H1 (cell line): ENCODE results near the gene AKIRIN1. TPM values are rescaled to one million over a fixed set of nuclear protein-coding genes. Genes with fewer than 3 reads are reported as not detected.

ENCODE experiments used
- CTCF ChIA-PET: fragments of 300-600 bp; sonication (Branson Sonifier 250); formaldehyde crosslinking; loops from one replicate; lab custom pipeline; 2021; ENCODE audit not compliant: partially characterized antibody; lab: Charles Lee
- POLR2A ChIA-PET: fragments of 300-600 bp; sonication (Branson Sonifier 250); formaldehyde crosslinking; loops from one replicate; lab custom pipeline; 2021; ENCODE audit warnings: inconsistent platforms; ENCODE audit not compliant: partially characterized antibody; lab: Charles Lee
- DNase-seq, 2 experiments: peaks; one replicate each; pipeline versions ENCODE4 v3.0.0 to v3.0.0-alpha.2; 2010 to 2022; ENCODE audit warnings: low spot score in 2 of 2, low read depth in 1 of 2, mixed read lengths in 1 of 2
- FAIRE-seq: peaks from 2 replicates; lab custom pipeline; 2011; peaks lifted over from hg19 to GRCh38; lab: Jason Lieb, UNC
- H2AFZ ChIP-seq: 2 replicates; pipeline ENCODE4 v1.8.1; 2012; ENCODE audit warnings: low read length, inconsistent platforms
- H2AK5ac ChIP-seq: 2 replicates; pipeline ENCODE4 v1.6.1; 2013; ENCODE audit warnings: low read depth, low read length
- H2BK120ac ChIP-seq: replicated peaks from 2 replicates; pipeline ENCODE3; 2013; ENCODE audit warnings: low read depth, low read length, inconsistent platforms
- H2BK12ac ChIP-seq: 2 replicates; pipeline ENCODE4 v1.6.1; 2013; ENCODE audit warnings: low read depth, low read length
- H2BK15ac ChIP-seq: 2 replicates; pipeline ENCODE4 v1.6.1; 2013; ENCODE audit warnings: low read length
- H2BK20ac ChIP-seq: 2 replicates; pipeline ENCODE4 v1.6.1; 2013; ENCODE audit warnings: low read length
- H2BK5ac ChIP-seq: 2 replicates; pipeline ENCODE4 v1.6.1; 2013; ENCODE audit warnings: low read depth, low read length
- H3K14ac ChIP-seq: 2 replicates; pipeline ENCODE4 v1.6.1; 2013; ENCODE audit warnings: inconsistent platforms; ENCODE audit not compliant: insufficient read length
- H3K18ac ChIP-seq: 2 replicates; pipeline ENCODE4 v1.6.1; 2013; ENCODE audit warnings: low read length; ENCODE audit errors: extremely low read depth
- H3K23ac ChIP-seq: 2 replicates; pipeline ENCODE4 v1.6.1; 2013; ENCODE audit warnings: inconsistent platforms; ENCODE audit not compliant: insufficient read length
- H3K23me2 ChIP-seq: 2 replicates; pipeline ENCODE4 v1.6.1; 2013; ENCODE audit warnings: low read depth, low read length
- H3K27ac ChIP-seq: 2 replicates; pipeline ENCODE4 v1.6.1; 2011; ENCODE audit warnings: low read depth, low read length, inconsistent platforms
- H3K27me3 ChIP-seq, 4 experiments: replicated peaks in 1 of 4; 1 replicate in 1 of 4; 2 replicates in 3 of 4; pipeline versions ENCODE4 v1.6.1 to v1.8.1; 2011 to 2013; ENCODE audit warnings: low read length in 3 of 4, mild to moderate bottlenecking in 3 of 4, inconsistent platforms in 2 of 4, mixed read lengths in 2 of 4, moderate library complexity in 1 of 4; ENCODE audit not compliant: control insufficient read depth in 3 of 4, insufficient read depth in 3 of 4; ENCODE audit errors: extremely low read depth in 1 of 4
- H3K36me3 ChIP-seq, 4 experiments: 2 replicates each; pipeline versions ENCODE4 v1.6.1 to v1.8.1; 2011 to 2013; ENCODE audit warnings: mild to moderate bottlenecking in 4 of 4, low read length in 3 of 4, moderate library complexity in 2 of 4, control low read depth in 1 of 4, inconsistent platforms in 1 of 4; ENCODE audit not compliant: insufficient read depth in 4 of 4, control insufficient read depth in 2 of 4
- H3K4ac ChIP-seq: replicated peaks from 2 replicates; pipeline ENCODE3; 2013; ENCODE audit warnings: low read length, low read depth, mixed read lengths, inconsistent platforms; ENCODE audit not compliant: insufficient read length
- H3K4me1 ChIP-seq, 4 experiments: replicated peaks in 1 of 4; 1 replicate in 1 of 4; 2 replicates in 3 of 4; pipeline versions ENCODE4 v1.6.1 to v1.8.1; 2011 to 2013; ENCODE audit warnings: low read length in 3 of 4, inconsistent platforms in 2 of 4, mixed read lengths in 1 of 4; ENCODE audit not compliant: insufficient read depth in 4 of 4, control insufficient read depth in 3 of 4
- H3K4me2 ChIP-seq, 2 experiments: 2 replicates each; pipeline versions ENCODE4 v1.6.1 to v1.8.1; 2011 to 2013; ENCODE audit warnings: low read depth in 2 of 2, low read length in 2 of 2, control low read depth in 1 of 2, inconsistent platforms in 1 of 2, mild to moderate bottlenecking in 1 of 2; ENCODE audit not compliant: insufficient read depth in 1 of 2
- H3K4me3 ChIP-seq, 4 experiments: fragments of 200-600, 300-600 bp in 1 of 4; sonication (generic), shearing (Covaris generic), sonication (Bioruptor Twin) in 1 of 4; 2 replicates each; pipeline versions ENCODE4 v1.5.1 to v1.8.1; 2011 to 2016; ENCODE audit warnings: low read length in 4 of 4, low read depth in 3 of 4, control low read depth in 2 of 4, inconsistent platforms in 2 of 4, mild to moderate bottlenecking in 2 of 4, mixed read lengths in 1 of 4, moderate library complexity in 1 of 4; ENCODE audit not compliant: insufficient read depth in 2 of 4; ENCODE audit errors: extremely low read depth in 1 of 4
- H3K56ac ChIP-seq: replicated peaks from 2 replicates; pipeline ENCODE3; 2013; ENCODE audit warnings: low read depth, mild to moderate bottlenecking, mixed read lengths, low read length, inconsistent platforms; ENCODE audit not compliant: insufficient read length
- H3K79me1 ChIP-seq: 2 replicates; pipeline ENCODE4 v1.6.1; 2013; ENCODE audit warnings: low read depth, low read length, control low read depth
- H3K79me2 ChIP-seq, 2 experiments: 2 replicates each; pipeline versions ENCODE4 v1.6.1 to v1.8.1; 2012 to 2013; ENCODE audit warnings: low read length in 2 of 2, mild to moderate bottlenecking in 2 of 2, inconsistent platforms in 1 of 2; ENCODE audit not compliant: insufficient read depth in 2 of 2, control insufficient read depth in 1 of 2
- H3K9ac ChIP-seq, 4 experiments: replicated peaks in 1 of 4; 1 replicate in 1 of 4; 2 replicates in 3 of 4; pipeline versions ENCODE4 v1.6.1 to v1.8.1; 2011 to 2013; ENCODE audit warnings: low read depth in 3 of 4, low read length in 3 of 4, control low read depth in 2 of 4, mild to moderate bottlenecking in 2 of 4, moderate library complexity in 2 of 4, inconsistent platforms in 1 of 4; ENCODE audit errors: extremely low read depth in 1 of 4
- H3K9me3 ChIP-seq, 2 experiments: 2 replicates each; pipeline versions ENCODE4 v1.6.1 to v1.8.1; 2012 to 2013; ENCODE audit warnings: mild to moderate bottlenecking in 2 of 2, moderate library complexity in 2 of 2, control low read depth in 1 of 2, inconsistent platforms in 1 of 2, low read depth in 1 of 2, low read length in 1 of 2, mixed read lengths in 1 of 2; ENCODE audit not compliant: insufficient read depth in 2 of 2
- H4K20me1 ChIP-seq, 2 experiments: replicated peaks in 1 of 2; 2 replicates each; pipeline versions ENCODE3 to v1.8.1; 2011 to 2013; ENCODE audit warnings: inconsistent platforms in 2 of 2, low read length in 2 of 2, mild to moderate bottlenecking in 1 of 2; ENCODE audit not compliant: insufficient read depth in 2 of 2, control insufficient read depth in 1 of 2
- H4K5ac ChIP-seq: 2 replicates; pipeline ENCODE4 v1.6.1; 2013; ENCODE audit warnings: low read length, low read depth, mixed read lengths, inconsistent platforms; ENCODE audit not compliant: insufficient read length
- H4K8ac ChIP-seq: 2 replicates; pipeline ENCODE4 v1.8.0; 2013; ENCODE audit warnings: mild to moderate bottlenecking, moderate library complexity, low read length, inconsistent platforms; ENCODE audit not compliant: insufficient read depth; ENCODE audit errors: extremely low read depth
- H4K91ac ChIP-seq: replicated peaks from 2 replicates; pipeline ENCODE3; 2013; ENCODE audit warnings: low read length, mixed read lengths, inconsistent platforms; ENCODE audit not compliant: insufficient read length
- ATF2 ChIP-seq: IDR thresholded peaks from 2 replicates; pipeline ENCODE4 v1.6.1; 2012; ENCODE audit warnings: low read length, inconsistent platforms
- CBX5 ChIP-seq: fragments of 300-800, 300-1000 bp; sonication (generic); IDR thresholded peaks from 2 replicates; pipeline ENCODE4 v1.7.1; 2016; ENCODE audit warnings: antibody characterized with exemption, low read length, low read depth
- CHD1 ChIP-seq: IDR thresholded peaks from 2 replicates; pipeline ENCODE4 v1.6.1; 2012; ENCODE audit warnings: low read depth, low read length, improper control_type of control experiment
- GABPA ChIP-seq: IDR thresholded peaks from 2 replicates; pipeline ENCODE4 v1.6.1; 2011; ENCODE audit warnings: mild to moderate bottlenecking, low read length, moderate library complexity, borderline replicate concordance; ENCODE audit not compliant: insufficient read depth
- HDAC2 ChIP-seq, 2 experiments: fragments of 300-600 bp in 1 of 2; sonication (generic) in 1 of 2; IDR thresholded peaks; 2 replicates each; pipeline ENCODE4 v1.6.1; 2011 to 2012; ENCODE audit warnings: low read depth in 2 of 2, low read length in 2 of 2, mild to moderate bottlenecking in 2 of 2, moderate library complexity in 2 of 2, borderline replicate concordance in 1 of 2, inconsistent platforms in 1 of 2
- POLR2A ChIP-seq, 2 experiments: IDR thresholded peaks; 1 replicate in 1 of 2; 2 replicates in 1 of 2; pipeline ENCODE4 v1.6.1; 2011; ENCODE audit warnings: low read depth in 2 of 2, low read length in 2 of 2, mild to moderate bottlenecking in 2 of 2; ENCODE audit errors: control extremely low read depth in 1 of 2
- POU5F1 ChIP-seq: IDR thresholded peaks from 2 replicates; pipeline ENCODE4 v1.6.1; 2011; ENCODE audit warnings: low read depth, mild to moderate bottlenecking, low read length, moderate library complexity
- SRF ChIP-seq: IDR thresholded peaks from 2 replicates; pipeline ENCODE4 v1.6.1; 2011; ENCODE audit warnings: mild to moderate bottlenecking, low read depth, low read length, moderate library complexity
- SUZ12 ChIP-seq: fragments of 200-600 bp; sonication (generic); IDR thresholded peaks from 2 replicates; pipeline ENCODE4 v1.6.1; 2012; ENCODE audit warnings: mild to moderate bottlenecking, inconsistent platforms, low read length, moderate library complexity, mixed read lengths
- TBP ChIP-seq: IDR thresholded peaks from 2 replicates; pipeline ENCODE4 v1.6.1; 2011; ENCODE audit warnings: low read depth, low read length, improper control_type of control experiment
- USF2 ChIP-seq: IDR thresholded peaks from 2 replicates; pipeline ENCODE4 v1.6.1; 2011; ENCODE audit warnings: low read length, improper control_type of control experiment
- WGBS, 2 experiments: shearing (Covaris generic) in 1 of 2; methylation state at CpG; one replicate each; pipeline versions ENCODE4 v1.1.6 to v1.1.7; 2013 to 2015; ENCODE audit warnings: low lambda C conversion rate in 2 of 2, mixed read lengths in 2 of 2, inconsistent platforms in 1 of 2, low coverage in 1 of 2, missing lambda C conversion rate in 1 of 2; ENCODE audit not compliant: insufficient replicate concordance in 2 of 2, insufficient coverage in 1 of 2, insufficient read length in 1 of 2; ENCODE audit errors: extremely low coverage in 1 of 2, missing lambda C conversion rate in 1 of 2; 5-methylcytosine and 5-hydroxymethylcytosine counted together
- polyA plus RNA-seq, 7 experiments: library from polyadenylated mRNA; depleted of rRNA in 3 of 7; stranded (reverse) in 5 of 7; unstranded in 2 of 7; fragments of >200 nt in 5 of 7; fragments of 200-250 nt in 2 of 7; gene quantifications; 1 replicate in 5 of 7; 2 replicates in 1 of 7; 4 replicates in 1 of 7; pipeline versions ENCODE4 v1.2.1 to v1.2.3, GENCODE V29; 2011 to 2013; ENCODE audit warnings: missing spikeins in 2 of 7, mixed read lengths in 2 of 7
- total RNA-seq: library from RNA; stranded (reverse); fragmentation: NEBNext Ultra II Directional; extraction: Animal tissue kit (Norgen Biotek cat#: 25700); gene quantifications from 2 replicates; pipeline ENCODE4 v1.2.1, GENCODE V29; 2021

Gene AKIRIN1
- total and polyA plus RNA-seq, 2 of the 8 experiments (the other 6 are each of a cell fraction or from before 2014, with no cell fraction given): 148 to 236 TPM

- 78% methylated on average over 3 of the region's 3 CpGs; no CpG with 5 or more reads in 1 of the 2 experiments for WGBS, 2 experiments
- CTCF ChIA-PET: interaction anchor here (1.2 to 1.4 kb wide), 3 partner anchors 9 to 117 kb away, joined by 4 read pairs; partner anchors contain the start of gene GJA9
- no peak for FAIRE-seq
- no peak for TF ChIP-seq CBX5
- no peak for TF ChIP-seq POU5F1
- no peak for TF ChIP-seq USF2
- TF ChIP-seq TBP: no peak
- TF ChIP-seq SUZ12: no peak
- TF ChIP-seq CHD1: no peak
- TF ChIP-seq POLR2A (IDR thresholded peaks at IDR 0.05; ENCODE audit: control extremely low read depth in 1 of 2, low read depth in 2 of 2, low read length in 2 of 2): no peak; a peak in 1 of 3 replicates
- no peak for TF ChIP-seq HDAC2 (IDR thresholded peaks at IDR 0.05; ENCODE audit: borderline replicate concordance in 1 of 2, low read depth in 2 of 2, low read length in 2 of 2)
- TF ChIP-seq SRF: no peak
- TF ChIP-seq GABPA: no peak
- no peak for TF ChIP-seq ATF2
Measured at GRCh38 chr1:38997901-38998190, 6.8 kb downstream of the AKIRIN1 start.

More at GRCh38 chr1:38997901-38998190, 6.8 kb downstream of the AKIRIN1 start:
- H3K23ac ChIP-seq: no peak overlapping the region
- POLR2A ChIA-PET: interaction anchor here (0.7 to 9.1 kb wide), 23 partner anchors 17 to 792 kb away, joined by 3 to 60 read pairs (median 4); partner anchors contain the start of genes MYCBP, NDUFS5 and RHBDL2
- no peak overlapping the region for H2BK5ac ChIP-seq
- H3K79me1 ChIP-seq: no peaks in the 10 kb centered on the region; the same call in none of the 2 replicates
- no peak overlapping the region for H3K4ac ChIP-seq
- H3K14ac ChIP-seq: no peak overlapping the region
- no peaks in the 10 kb centered on the region for H3K23me2 ChIP-seq
- no peak for DNase-seq
- H3K56ac ChIP-seq: no peak overlapping the region
- H3K4me3 ChIP-seq: peak overlapping the region in 1 of 4 experiments; percentile 32; a peak in 1 of 8 replicates
- H2BK12ac ChIP-seq: no peak overlapping the region
- H2AK5ac ChIP-seq: no peak overlapping the region
- peaks cover 34 to 80% of the 10 kb centered on the region in 2 experiments for H3K79me2 ChIP-seq
- peaks cover 29 to 30% of the 10 kb centered on the region in 2 experiments for H4K20me1 ChIP-seq
- no peak overlapping the region for H3K9ac ChIP-seq
- no peak overlapping the region for H2BK15ac ChIP-seq
- no peak overlapping the region for H2BK20ac ChIP-seq
- H4K91ac ChIP-seq: no peak overlapping the region
- H3K4me2 ChIP-seq: peak overlapping the region in 1 of 2 experiments; percentile 43; a peak in 2 of 4 replicates
- H4K8ac ChIP-seq: no peak overlapping the region
- no peak overlapping the region for H3K18ac ChIP-seq
- H3K27me3 ChIP-seq: no peaks in the 10 kb centered on the region
- H4K5ac ChIP-seq: no peak overlapping the region
- peaks cover 22 to 97% (median 56%) of the 10 kb centered on the region in 4 experiments for H3K36me3 ChIP-seq
- H3K4me1 ChIP-seq: peaks cover 0 to 30% (median 16%) of the 10 kb centered on the region in 4 experiments
- no peak overlapping the region for H2AFZ ChIP-seq
- no peak overlapping the region for H3K27ac ChIP-seq
- no peak overlapping the region for H2BK120ac ChIP-seq
- H3K9me3 ChIP-seq: no peaks in the 10 kb centered on the region
